RKO (cell line): Measurements from ENCODE around the gene WDFY3.
"Not testable (repeated sequence)": the region's sequence is repeated elsewhere in the genome, so short reads cannot be mapped to it uniquely, and the experiment has no call there.

Source experiments
- DNase-seq: peaks from one replicate; pipeline ENCODE4 v3.0.0-alpha.2; 2016; ENCODE audit warnings: low spot score

WDFY3 gene

DNA sequence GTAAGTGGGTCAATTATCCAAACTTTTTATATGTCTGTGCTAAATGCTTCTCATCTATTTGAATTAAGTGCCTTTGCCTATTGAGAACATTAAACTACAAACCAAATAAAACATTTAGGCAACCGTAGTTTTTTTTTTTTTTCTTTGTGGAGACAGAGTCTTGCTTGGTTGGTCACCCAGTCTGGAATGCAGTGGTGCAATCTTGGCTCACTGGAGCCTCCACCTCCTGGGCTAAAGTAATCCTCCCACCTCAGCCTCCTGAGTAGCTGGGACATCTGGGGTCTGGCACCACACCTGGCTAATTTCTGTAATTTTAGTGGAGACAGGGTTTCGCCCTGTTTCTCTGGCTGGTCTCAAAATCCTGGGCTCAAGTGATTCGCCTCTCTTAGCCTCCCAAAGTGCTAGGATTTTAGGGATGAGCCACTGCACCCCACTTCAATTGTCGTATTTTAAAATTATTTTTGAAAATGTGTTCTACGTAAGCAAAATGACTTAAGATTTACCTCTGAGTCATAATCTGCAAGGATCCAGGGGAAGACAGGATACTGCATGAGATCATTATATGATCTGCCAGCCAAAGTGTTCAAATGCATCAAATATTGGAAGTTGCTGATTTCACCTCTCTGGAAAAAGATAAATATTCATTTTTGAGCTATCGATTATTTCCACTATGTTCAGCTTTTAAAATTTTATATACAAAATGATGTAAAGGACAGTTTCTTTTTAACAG is 257.9 kb downstream of the WDFY3 start:
- DNase-seq = no peak

DNA sequence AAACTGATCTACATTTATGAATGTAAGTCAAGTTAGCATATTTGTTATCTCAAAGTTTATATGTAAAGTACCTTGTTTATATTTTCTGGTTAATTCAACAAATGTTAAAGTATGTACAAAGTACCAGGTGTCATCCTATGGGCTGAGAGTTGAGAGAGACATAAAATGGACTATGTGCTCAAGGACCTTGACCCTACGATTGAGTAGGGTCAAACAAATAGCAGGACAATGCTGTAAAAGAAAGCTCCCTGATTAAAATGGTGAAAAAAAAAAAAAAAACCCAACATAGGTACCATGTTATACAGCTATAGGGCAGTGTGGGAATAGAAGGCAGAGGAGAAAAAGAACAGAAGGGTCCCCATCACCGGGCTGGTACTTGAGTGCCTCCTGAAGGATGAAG is 260.2 kb downstream of the WDFY3 start:
- no peak for DNase-seq

DNA sequence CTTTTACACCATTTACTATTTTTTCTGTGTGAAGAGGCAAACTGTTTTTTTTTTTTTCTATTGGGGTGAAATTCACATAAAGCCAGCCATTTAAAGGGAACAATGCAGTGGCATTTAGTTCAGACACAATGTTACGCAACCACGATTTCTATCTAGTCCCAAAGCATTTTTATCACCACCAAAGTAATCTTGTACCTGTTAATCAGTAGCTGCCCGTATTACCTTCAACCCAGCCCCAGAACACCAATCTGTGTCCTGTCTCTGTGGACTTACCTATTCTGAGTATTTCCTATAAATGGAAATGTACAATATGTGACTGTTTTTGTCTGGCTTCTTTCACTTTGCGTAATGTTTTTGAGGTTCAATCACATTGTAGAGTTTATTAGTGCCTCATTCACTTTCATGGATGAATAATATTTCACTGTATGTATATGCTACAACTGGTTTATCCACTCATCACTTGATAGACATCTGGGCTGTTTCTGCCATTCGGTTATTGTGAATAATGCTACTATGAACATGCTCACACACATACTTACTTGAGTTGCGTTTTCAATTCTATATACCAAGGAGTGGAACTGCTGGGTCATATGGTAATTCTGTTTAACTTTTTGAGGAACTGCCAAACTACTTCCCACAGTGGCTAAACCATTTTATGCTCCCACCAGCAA is 267.4 kb downstream of the WDFY3 start:
- no peak for DNase-seq

DNA sequence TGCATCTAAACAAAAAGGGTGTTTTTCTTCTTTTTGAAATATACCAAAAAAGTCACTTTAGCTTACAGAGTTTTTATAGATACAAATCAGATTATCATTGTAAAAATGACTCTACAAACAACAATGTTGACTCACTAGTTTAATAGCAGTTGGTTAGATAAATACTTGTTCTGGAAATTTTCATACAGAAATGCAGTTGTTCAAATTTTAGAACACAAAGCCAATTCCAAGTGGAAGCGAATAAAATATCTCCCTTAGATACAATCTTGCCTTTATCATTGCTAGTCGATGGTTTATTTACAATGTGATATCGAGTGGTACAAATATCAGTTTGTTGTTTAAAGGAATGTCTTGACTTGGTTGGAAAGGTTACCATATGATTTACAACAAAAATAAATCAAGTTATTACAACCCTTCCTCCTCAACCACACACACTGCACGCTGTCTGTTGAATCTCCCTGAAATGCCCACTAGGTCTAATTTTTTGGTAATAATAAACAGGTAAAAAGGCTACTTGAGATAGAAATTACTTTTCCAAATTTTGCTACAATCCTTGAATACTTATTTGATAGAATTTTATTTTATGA is 268.8 kb downstream of the WDFY3 start:
- DNase-seq = no peak

DNA sequence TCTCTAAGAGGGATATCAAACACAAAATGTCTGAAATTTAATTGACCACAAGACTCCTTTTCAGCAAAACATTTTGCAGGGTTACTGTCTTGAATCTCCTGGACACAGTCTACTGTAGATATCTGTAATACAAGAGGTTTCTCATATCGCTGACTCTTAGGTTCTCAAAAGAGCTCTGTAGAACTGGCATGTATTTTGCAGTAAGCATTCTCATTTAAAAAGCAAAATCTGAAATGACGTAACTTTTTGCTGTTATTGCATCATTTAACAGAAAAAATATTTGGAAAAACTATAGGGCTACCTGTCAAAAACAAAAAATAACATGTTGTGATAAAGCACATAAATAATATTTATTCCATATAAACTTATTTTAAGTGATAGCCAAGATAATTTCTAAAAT is 269.3 kb downstream of the WDFY3 start:
- no peak for DNase-seq

DNA sequence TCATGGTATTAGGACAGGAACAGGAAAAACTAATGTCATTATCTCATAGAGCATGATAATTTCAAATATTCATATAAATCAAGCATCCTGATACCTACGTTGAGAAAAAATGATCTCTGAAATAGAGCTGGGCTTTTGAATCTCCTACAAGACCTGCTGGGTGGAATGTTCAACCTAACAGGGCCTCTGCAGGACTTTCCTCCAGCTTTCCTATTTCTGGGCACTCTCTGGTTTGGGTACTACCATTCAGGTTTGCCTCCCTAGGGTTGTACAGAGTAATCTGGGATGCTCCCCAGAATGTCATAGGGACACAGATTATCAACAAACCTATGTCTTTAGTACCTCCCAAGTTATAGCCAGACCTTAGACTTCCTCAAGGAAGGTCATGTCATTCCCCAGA is 274.7 kb downstream of the WDFY3 start:
- no peak for DNase-seq

DNA sequence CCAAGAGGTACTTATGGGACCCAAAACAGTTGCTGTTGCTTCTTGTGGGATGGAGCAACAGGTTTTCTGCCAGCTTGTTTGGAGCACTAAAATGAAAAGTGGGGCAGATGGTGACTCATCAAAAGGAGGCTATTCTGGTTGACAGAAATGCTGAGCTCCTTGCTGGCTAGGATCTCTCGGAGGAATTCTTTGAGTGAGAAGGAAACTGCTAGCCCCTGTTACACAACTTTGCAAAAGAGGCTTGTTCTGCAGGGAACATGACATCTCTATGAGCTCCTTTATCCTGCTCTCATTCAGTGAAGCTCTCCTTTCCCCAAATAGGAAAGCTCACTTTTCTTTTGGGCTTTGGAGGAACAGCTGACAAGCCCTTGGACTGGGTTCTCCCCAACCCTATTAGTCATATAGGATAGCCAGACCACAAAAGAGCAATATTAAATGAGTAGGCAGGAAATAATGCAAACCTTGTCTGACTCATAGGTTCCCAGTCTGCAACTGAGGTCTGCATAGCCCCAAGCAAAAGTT is 275.3 kb downstream of the WDFY3 start:
- peak; percentile 79 for DNase-seq

DNA sequence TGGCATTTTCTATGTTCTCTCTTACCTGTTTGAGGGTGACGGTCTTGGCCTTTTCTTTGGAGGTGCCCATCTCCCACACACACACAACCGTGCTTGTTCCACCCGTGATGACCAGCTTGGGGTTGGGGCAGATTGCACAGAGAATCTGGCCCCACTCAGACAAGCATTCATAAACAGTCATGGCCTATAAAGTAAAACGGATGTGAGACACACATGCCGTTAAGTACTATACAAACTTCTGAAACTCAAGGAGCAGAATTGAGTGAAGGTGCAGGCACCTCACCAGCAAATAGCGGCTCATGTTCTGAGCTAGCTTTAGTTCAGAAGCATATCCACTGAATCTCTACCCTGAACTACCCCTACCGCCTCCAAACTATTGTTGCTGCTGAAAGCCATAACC is 276.0 kb downstream of the WDFY3 start:
- DNase-seq = no peak

DNA sequence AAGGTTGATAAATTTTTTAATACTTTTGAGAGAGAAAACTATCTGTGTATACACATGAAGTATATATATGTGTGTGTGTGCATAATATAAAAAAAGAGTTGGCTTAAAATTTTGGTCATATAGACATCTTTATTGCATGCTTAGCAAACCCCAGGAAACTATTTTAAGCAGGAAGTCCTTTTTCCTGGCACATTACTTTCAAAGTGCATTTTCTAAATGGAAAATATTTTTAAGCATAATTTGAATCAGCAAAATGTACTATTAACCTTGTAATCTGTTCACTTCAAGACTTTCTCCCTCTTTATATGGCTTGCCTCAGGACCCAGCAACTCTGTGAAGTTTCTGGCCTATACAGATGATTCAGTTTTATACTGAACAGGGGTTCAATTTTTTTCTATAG is 277.3 kb downstream of the WDFY3 start:
- no peak for DNase-seq

DNA sequence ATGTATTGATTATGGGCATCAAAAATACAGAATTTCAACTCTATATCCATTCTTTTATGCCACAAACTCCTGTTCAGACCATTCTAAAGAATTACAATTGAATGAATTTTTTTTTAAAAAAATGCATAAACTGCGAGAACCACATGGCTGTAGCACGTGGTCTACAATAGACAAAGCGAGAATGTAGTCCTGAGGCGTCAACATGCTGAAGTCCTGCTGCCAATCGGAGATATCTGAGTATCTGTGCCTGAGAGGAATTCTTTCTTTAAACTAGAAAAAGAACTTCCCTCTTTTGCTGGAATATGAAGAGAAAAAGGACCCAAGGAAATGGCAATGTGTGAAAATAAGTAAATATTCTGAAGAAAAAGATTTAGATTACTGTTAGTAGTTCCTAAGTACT is 277.9 kb downstream of the WDFY3 start:
- no peak for DNase-seq

DNA sequence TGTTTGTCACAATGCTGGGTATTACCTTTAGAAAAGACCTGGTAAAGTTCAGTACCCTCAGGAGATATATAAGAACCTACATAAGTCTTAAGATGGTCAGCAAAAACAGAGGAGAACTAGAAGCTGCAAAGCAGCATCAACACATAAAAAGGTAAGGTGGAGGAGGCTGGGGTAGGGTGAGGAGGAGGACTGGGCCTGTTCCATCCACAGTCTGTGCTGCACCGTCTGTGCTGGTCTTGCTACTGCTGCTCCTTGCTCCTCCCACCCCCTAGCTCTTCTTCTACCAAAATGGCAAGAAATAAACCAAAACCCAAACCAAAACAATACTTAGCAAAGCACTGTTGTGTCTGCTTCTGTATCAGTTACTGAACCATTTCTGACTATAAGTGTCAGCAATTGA is 281.4 kb downstream of the WDFY3 start:
- no peak for DNase-seq

DNA sequence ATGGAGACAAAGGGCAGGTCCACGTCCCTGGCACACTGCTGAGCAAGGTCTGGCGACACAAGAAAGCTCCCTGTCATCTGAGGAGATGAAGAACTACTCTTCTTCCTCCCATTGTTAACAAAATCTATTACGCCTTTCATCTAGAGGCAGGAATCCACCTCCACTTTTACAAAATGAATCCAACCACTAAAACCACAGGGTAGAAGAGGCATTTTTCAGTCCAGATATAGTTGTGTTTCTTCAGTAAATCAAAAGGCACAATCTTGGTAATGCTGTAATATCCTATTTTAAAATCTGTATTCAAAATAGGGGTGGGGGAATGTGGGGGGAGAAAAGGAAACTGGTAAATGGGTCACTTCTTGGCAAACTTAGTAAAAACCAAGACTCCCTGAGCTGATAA is 282.1 kb downstream of the WDFY3 start:
- DNase-seq = no peak

DNA sequence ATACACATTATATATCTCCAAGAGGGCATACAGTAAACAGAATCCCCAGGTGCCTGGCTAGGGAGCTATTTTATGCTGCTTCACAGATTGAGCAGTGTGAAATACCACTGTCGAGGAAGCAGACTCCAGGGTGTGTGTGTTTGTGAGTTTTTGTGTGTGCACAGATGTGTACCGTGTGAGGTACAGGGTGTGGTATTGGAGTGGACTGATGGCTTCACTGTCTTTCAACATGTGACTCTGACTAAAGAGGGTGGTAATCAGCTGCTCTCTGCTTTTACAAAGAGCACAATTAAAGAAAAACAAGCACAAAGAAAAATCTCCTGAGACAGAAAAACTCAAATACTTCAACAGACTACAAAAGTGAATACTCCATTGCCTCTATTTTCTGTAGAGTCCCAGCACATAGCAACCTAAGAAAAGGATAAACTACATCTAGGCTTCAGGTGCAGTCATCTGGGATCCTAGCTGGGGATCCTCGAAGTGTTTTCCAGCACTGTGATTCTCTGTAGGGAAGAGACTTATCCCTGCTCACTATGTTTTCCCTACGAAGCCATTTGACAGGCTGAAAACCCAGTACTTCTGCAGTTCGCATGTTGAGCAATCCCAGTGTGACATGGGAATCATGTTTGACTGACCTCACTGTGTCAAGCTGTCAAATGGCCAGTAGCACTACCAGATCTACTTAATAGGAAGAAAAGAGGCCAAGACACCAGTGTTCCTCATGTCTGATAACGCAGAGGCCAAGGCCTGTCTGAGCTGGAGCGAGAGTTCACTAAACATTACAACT is 283.2 kb downstream of the WDFY3 start:
- no peak for DNase-seq

DNA sequence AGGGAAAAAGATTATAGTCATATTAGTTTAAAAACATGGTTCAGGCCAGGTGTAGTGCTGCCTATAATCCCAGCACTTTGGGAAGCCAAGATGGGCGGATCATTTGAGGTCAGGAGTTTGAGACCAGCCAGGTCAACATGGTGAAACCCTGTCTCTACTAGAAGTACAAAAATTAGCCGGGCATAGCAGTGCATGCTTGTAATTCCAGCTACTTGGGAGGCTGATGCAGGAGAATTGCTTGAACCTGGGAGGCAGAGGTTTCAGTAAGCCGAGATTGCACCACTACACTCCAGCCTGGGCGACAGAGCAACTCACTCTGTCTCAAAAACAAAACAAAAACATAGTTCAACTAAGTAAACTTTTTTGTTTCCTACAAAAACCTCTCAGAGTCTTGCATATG is 283.8 kb downstream of the WDFY3 start:
- DNase-seq = not testable (repeated sequence)

DNA sequence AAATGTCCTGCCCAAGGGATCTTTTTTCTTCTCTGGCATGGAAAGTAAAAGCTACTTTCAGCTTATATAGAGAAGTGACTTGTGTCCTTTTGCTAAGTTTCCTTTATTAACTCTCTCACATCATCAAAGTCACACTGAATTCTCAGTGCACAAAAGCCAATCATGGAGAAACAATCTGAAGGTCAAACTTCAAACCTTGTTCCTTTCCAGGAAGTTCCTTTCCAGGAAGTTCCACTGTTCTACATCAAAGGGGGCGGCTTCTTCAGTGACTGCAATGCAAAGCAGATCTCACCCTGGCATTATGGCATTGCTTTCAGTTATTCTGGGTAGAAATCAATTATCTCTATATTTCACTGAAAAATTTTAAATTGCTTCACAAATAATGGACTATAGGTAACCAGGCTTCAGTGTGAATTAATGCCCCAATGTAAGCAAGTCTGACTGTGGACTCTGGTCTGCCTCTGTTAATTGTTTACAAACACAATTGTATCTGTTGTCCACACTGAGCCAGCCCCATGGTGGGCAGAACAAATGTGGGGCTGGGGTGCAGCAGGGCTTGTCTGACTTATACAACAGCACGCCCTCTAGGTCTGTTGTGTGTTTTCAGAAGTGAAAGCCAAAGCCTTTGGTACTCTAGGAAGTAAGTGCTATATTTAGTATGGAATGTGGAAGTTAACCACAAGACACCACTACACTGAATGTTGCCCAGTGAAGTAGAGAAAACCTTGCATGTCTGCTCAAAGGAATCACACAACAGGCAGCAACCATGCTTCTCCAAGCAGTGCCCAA is 284.8 kb downstream of the WDFY3 start:
- no peak for DNase-seq

DNA sequence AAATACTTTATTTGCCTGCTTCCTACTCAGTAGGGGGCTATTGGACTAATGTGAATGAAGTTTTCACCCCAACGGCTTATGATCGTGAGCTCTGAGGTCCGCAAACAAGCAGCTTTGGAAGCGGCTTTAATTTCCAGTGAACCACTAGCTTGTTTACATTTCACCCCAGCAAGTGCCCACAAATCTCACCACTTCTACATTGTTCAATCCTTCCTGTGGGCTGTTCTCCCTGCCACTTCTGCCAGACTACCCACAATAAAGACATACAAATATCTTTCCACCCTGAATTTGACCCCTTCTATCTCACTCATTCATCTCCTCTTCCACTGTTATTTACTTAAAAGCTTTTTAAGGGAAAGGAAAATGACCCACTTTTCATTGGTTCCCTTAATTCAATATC is 285.5 kb downstream of the WDFY3 start:
- DNase-seq = no peak

DNA sequence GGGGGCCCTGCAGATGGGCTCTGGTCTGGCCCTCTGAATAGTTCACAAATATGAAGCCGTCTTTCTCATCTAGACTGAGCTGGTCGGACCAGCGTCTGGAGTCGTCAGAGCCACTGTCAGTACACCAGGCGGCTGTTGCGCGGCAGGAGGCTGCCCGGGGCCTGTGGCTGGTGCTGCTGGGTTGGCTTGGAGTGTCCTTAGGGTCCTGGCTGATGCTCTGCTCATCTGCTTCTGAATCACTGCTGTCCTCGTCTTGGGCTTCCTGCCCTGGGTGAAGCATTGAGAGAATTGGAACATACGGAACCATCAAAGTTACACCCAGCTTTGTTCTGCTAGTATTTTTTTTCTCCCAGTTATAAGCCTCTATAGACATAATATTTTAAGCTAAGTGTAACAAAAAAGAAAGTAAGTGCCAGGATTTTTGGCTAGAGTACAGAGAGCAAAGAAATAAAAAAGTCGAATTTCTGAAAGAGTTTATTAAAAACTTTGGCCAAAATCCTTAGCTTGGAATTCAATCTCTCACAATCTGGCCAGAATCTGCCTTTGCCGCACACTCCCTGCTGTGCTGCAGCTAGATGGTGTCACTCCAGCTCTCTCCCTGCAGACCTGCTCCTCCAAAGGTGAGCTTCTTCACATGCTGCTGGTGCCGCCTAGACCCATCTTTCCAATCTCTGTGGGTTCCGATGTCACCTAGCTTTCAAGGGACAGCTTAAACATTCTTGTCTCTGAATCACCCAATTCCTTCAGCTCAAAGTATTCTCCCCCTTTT is 287.3 kb downstream of the WDFY3 start:
- DNase-seq = no peak

DNA sequence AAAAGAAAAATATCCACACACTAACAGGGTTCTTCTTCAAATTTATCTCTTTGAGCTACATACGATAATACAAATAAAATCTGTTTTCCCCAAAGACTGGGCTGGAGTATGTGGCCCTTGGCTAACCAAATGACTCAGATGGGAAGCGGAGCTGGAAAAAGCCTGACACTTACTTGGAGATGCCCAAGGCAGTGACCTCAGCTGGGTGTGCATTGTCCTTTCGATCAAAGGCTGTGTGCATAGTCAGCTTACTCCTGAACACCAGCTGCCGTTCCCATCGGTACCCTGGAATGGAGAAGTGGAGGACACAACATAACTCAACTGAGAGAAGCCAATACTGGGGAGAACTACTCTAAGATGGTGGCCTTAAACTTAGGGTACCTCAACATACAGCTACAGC is 288.5 kb downstream of the WDFY3 start:
- DNase-seq = no peak

DNA sequence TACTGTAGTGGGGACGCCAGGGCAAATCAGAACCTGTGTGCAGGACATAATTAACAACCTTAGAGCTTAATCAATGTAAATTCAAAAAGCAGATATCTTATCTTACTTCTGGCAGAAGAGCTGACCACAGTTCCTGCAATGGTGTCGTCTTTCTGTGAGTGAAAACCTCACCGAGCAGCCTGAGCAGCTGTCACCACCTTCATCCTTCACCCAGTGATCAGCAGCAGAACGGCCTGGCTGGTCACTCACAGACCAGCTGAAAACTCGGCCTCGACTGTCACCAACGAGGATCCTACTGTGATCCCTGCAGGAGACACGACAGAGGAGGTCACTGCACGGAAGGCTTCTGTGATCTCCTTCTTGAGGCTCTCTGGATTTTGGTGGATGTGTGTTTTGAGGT is 289.4 kb downstream of the WDFY3 start:
- DNase-seq = no peak

DNA sequence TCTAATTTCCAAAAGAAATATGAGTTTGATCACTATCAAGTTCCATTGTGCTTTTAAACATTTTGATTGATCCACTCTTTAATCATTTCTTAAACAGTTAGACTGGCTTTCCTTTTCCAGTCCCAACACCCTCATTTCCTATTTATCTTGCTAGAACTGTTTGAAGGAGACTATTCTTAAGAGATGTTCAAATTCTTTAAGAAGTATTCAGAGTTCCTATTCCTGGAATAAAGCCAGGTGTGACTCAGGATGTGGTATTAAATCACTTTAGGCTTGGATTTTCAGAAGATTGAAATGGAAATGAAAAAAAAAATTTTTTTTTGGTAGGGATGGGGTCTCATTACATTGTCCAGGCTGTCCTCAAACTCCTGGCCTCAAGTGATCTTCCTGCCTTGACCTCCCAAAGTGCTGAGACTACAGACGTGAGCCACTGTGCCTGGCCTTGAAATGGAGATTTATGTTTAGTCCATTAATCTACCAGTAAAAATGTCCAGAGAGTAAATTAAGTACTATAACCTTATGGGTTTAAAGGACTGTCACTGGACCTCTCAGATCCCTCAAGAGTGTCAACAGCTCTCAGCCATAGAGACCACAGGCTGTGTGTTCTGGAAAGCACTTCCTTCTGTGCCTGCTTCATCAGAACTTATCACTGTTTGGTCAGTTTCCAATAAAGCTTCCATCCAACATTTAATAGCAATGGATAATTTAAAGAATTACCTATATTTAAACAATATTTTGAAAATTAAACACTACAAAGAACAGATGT is 292.8 kb downstream of the WDFY3 start:
- DNase-seq = peak; percentile 76
